Activated CD8-positive, alpha-beta memory T cell treated with anti-CD3 and anti-CD28 coated beads for 4 hours (primary cell): ENCODE data around the gene SHISA5.

Source experiments
- DNase-seq, 2 donors: peaks; one replicate each; pipeline ENCODE4 v3.0.0-alpha.2; 2020; ENCODE audit warnings: low read depth in 2 of 2

The SHISA5 gene

GRCh38 chr3:48431224-48432029 lies 72.5 kb downstream of the SHISA5 start:
- no peak for DNase-seq

GRCh38 chr3:48430708-48431101 lies 73.3 kb downstream of the SHISA5 start:
- no peak for DNase-seq

- no peak for DNase-seq
Observed at GRCh38 chr3:48429960-48430707, 73.8 kb downstream of the SHISA5 start, which contains the start of gene PLXNB1. Gene PLXNB1, minus strand, starts transcription at chr3:48430086. Its CDS starts 5,475 bp downstream, at chr3:48424611.

GRCh38 chr3:48429317-48429959 lies 74.5 kb downstream of the SHISA5 start:
- DNase-seq = peak; percentile 33 to 39

- DNase-seq = no peak
Observed at GRCh38 chr3:48428572-48429316, 75.2 kb downstream of the SHISA5 start.

- no peak for DNase-seq
Observed at GRCh38 chr3:48428088-48428571, 75.8 kb downstream of the SHISA5 start.

GRCh38 chr3:48427630-48427962 lies 76.4 kb downstream of the SHISA5 start:
- no peak for DNase-seq

GRCh38 chr3:48426944-48427629 lies 76.9 kb downstream of the SHISA5 start:
- no peak for DNase-seq

GRCh38 chr3:48426401-48426909 lies 77.5 kb downstream of the SHISA5 start:
- no peak for DNase-seq

GRCh38 chr3:48425281-48425812 lies 78.6 kb downstream of the SHISA5 start:
- no peak for DNase-seq

- DNase-seq = no peak
Observed at GRCh38 chr3:48423883-48424695, 79.9 kb downstream of the SHISA5 start.

GRCh38 chr3:48423241-48423882 lies 80.6 kb downstream of the SHISA5 start:
- DNase-seq = no peak

- DNase-seq = no peak
Observed at GRCh38 chr3:48422681-48423080, 81.3 kb downstream of the SHISA5 start.

GRCh38 chr3:48422272-48422671 lies 81.7 kb downstream of the SHISA5 start:
- no peak for DNase-seq

- no peak for DNase-seq
Observed at GRCh38 chr3:48420561-48420960, 83.4 kb downstream of the SHISA5 start.

- no peak for DNase-seq
Observed at GRCh38 chr3:48419597-48419996, 84.4 kb downstream of the SHISA5 start.

GRCh38 chr3:48419149-48419548 lies 84.8 kb downstream of the SHISA5 start:
- no peak for DNase-seq

- DNase-seq = no peak
Observed at GRCh38 chr3:48418651-48419050, 85.3 kb downstream of the SHISA5 start.

GRCh38 chr3:48418140-48418539 lies 85.8 kb downstream of the SHISA5 start:
- no peak for DNase-seq
